Kidney (tissue), 14 donors: ENCODE results near the gene CSTB. TPM values are rescaled to one million over a fixed set of nuclear protein-coding genes. Genes with fewer than 3 reads are reported as not detected.

ENCODE experiments used
- DNase-seq, 5 donors: peaks; one replicate each; pipeline ENCODE4 v3.0.0-alpha.2; 2013 to 2020
- FAIRE-seq: peaks from 2 replicates; lab custom pipeline; 2012; peaks lifted over from hg19 to GRCh38; lab: Jason Lieb, UNC
- H3K27ac ChIP-seq, 2 donors: one replicate each; pipeline ENCODE4 v1.7.0; 2013; ENCODE audit warnings: low read depth in 2 of 2, low read length in 2 of 2, inconsistent platforms in 1 of 2
- H3K27me3 ChIP-seq: one replicate; pipeline ENCODE4 v1.7.1; 2013; ENCODE audit warnings: low read length, inconsistent platforms; ENCODE audit not compliant: control insufficient read depth, insufficient read depth
- H3K36me3 ChIP-seq, 3 donors: one replicate each; pipeline versions ENCODE4 v1.7.0 to v1.7.1; 2013; ENCODE audit warnings: low read length in 3 of 3, control low read depth in 1 of 3, inconsistent platforms in 1 of 3; ENCODE audit not compliant: insufficient read depth in 3 of 3, control insufficient read depth in 2 of 3
- H3K4me1 ChIP-seq, 3 donors: one replicate each; pipeline versions ENCODE4 v1.7.0 to v1.7.1; 2013; ENCODE audit warnings: low read length in 3 of 3, inconsistent platforms in 1 of 3, low read depth in 1 of 3; ENCODE audit not compliant: control insufficient read depth in 2 of 3, insufficient read depth in 2 of 3
- H3K4me3 ChIP-seq, 3 donors: one replicate each; pipeline versions ENCODE4 v1.7.0 to v1.8.1; 2013; ENCODE audit warnings: low read length in 3 of 3, control low read depth in 1 of 3, inconsistent platforms in 1 of 3
- H3K9ac ChIP-seq, 3 donors: one replicate each; pipeline versions ENCODE4 v1.7.0 to v1.7.1; 2013; ENCODE audit warnings: low read length in 3 of 3, control low read depth in 1 of 3, inconsistent platforms in 1 of 3
- H3K9me3 ChIP-seq, 3 donors: one replicate each; pipeline versions ENCODE4 v1.7.0 to v1.7.1; 2013; ENCODE audit warnings: low read length in 3 of 3, control low read depth in 1 of 3, inconsistent platforms in 1 of 3; ENCODE audit not compliant: control insufficient read depth in 2 of 3, insufficient read depth in 1 of 3
- intact Hi-C: fragments of 100-400 bp; cut with DNase I; formaldehyde crosslinking; loops from one replicate; pipeline ENCODE4 v1.11.1; 2022
- polyA plus RNA-seq: library from polyadenylated mRNA; stranded (reverse); fragments of 350-450 nt; fragmentation: Illumina TruSeq; extraction: RNeasy Lipid Tissue Mini Kit (QIAGEN cat#74804); gene quantifications from one replicate; pipeline ENCODE4 v1.2.3, GENCODE V29; 2014; ENCODE audit warnings: low read depth, low replicate concordance; ENCODE audit not compliant: insufficient read depth
- total RNA-seq: library from RNA; stranded (reverse); fragmentation: NEBNext Ultra II Directional; extraction: Animal tissue kit (Norgen Biotek cat#: 25700); gene quantifications from one replicate; pipeline ENCODE4 v1.2.1, GENCODE V29; 2021
- TF ChIP-seq, protein P1 (sequence below): IDR thresholded peaks from 3 replicates; pipeline ENCODE4 v1.5.1; 2012; ENCODE audit warnings: mild to moderate bottlenecking, moderate library complexity, borderline replicate concordance; ENCODE audit not compliant: insufficient read depth; ENCODE audit errors: extremely low read depth
- donor health status: control.
- donor health status: control.
- donor health status: control.
- donor health status: control.
- donor health status: control.
- donor health status: DM: yes; HTN: yes; CAD: no.
- donor health status: Normal renal cell carcinoma (clear cell type).

Gene CSTB
- total and polyA plus RNA-seq, 2 donors from 2014 or later, result 74.5 to 97.8 TPM

- Histone ChIP-seq H3K9me3 (no peaks in the 10 kb centered on the region), H3K27me3 (no peaks in the 10 kb centered on the region), H3K36me3 (peaks cover 0 to 37% (median 12%) of the 10 kb centered on the region in 3 donors), H3K4me3 (no peak overlapping the region), H3K4me1 (no peaks in the 10 kb centered on the region), H3K9ac (no peak overlapping the region), H3K27ac (no peak overlapping the region)
- intact Hi-C loops, result no loop called here
- TF ChIP-seq, protein P1, sequence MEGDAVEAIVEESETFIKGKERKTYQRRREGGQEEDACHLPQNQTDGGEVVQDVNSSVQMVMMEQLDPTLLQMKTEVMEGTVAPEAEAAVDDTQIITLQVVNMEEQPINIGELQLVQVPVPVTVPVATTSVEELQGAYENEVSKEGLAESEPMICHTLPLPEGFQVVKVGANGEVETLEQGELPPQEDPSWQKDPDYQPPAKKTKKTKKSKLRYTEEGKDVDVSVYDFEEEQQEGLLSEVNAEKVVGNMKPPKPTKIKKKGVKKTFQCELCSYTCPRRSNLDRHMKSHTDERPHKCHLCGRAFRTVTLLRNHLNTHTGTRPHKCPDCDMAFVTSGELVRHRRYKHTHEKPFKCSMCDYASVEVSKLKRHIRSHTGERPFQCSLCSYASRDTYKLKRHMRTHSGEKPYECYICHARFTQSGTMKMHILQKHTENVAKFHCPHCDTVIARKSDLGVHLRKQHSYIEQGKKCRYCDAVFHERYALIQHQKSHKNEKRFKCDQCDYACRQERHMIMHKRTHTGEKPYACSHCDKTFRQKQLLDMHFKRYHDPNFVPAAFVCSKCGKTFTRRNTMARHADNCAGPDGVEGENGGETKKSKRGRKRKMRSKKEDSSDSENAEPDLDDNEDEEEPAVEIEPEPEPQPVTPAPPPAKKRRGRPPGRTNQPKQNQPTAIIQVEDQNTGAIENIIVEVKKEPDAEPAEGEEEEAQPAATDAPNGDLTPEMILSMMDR, result no peak
- DNase-seq (no peak), FAIRE-seq (no peak)
Measured at GRCh38 chr21:43759651-43760050, 16.5 kb downstream of the CSTB start.

GRCh38 chr21:43758811-43759210 lies 17.3 kb downstream of the CSTB start:
- Histone ChIP-seq H3K27me3 (no peaks in the 10 kb centered on the region), H3K36me3 (peaks cover 0 to 45% (median 14%) of the 10 kb centered on the region in 3 donors), H3K4me1 (no peaks in the 10 kb centered on the region), H3K27ac (no peak overlapping the region), H3K4me3 (no peak overlapping the region), H3K9me3 (no peaks in the 10 kb centered on the region), H3K9ac (no peak overlapping the region)
- DNase-seq (no peak), FAIRE-seq (no peak)
- TF ChIP-seq, protein P1, result no peak
- intact Hi-C loops, result no loop called here

DNA sequence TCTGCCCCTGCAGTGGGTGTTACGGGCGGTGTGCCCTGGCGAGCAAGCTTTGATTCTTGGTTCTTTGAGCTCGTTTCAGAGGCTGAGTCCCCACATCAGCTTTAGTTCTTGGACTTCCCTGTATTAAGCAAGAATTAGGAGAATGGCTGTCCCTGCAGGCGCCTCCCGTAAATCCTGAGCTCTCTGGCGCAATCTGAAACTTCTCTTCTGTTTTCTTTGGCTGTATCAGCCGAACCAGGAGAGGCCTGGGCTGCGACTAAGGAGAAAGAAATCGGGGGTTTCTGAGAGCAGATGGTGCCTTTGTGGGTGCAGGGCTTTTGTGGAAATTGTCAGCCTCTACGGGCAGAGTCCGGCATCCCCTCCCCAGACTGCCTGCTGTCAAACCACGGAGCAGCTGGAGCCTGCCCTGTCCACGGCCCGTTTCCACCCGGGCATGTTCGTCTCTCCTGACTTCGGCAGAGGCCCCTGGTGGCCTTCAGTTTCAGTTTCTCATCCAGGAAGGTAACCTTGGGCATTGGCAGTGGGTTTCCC lies 17.9 kb downstream of the CSTB start:
- no peaks in the 10 kb centered on the region for H3K9me3 ChIP-seq
- peak overlapping the region in 1 of 3 donors; percentile 6 for H3K9ac ChIP-seq
- no peaks in the 10 kb centered on the region for H3K27me3 ChIP-seq
- H3K4me1 ChIP-seq, result no peaks in the 10 kb centered on the region
- H3K36me3 ChIP-seq, result peaks cover 0 to 49% (median 16%) of the 10 kb centered on the region in 3 donors
- no peak overlapping the region for H3K27ac ChIP-seq
- peak overlapping the region in 2 of 3 donors; percentile 20 to 33 for H3K4me3 ChIP-seq
- TF ChIP-seq, protein P1, result no peak
- FAIRE-seq (no peak), DNase-seq (peak in 3 of 5 donors; percentile 48 to 83 (median 68))
- intact Hi-C loops, result no loop called here

- no peak overlapping the region for H3K4me3 ChIP-seq
- TF ChIP-seq, protein P1, result no peak
- no peaks in the 10 kb centered on the region for H3K9me3 ChIP-seq
- DNase-seq, result no peak
- H3K9ac ChIP-seq, result no peak overlapping the region
- no peaks in the 10 kb centered on the region for H3K4me1 ChIP-seq
- FAIRE-seq, result no peak
- no peaks in the 10 kb centered on the region for H3K27me3 ChIP-seq
- H3K36me3 ChIP-seq, result peaks cover 2 to 55% (median 20%) of the 10 kb centered on the region in 3 donors
- intact Hi-C loops, result no loop called here
- H3K27ac ChIP-seq, result no peak overlapping the region
Measured at GRCh38 chr21:43757601-43758000, 18.5 kb downstream of the CSTB start.
